NCI-H446 treated with DMSO at 0.1 percent for 48 hours (cell line): ENCODE data around the gene C1QTNF9.
"Not testable (repeated sequence)": the region's sequence is repeated elsewhere in the genome, so short reads cannot be mapped to it uniquely, and the experiment has no call there.

Source experiments
- DNase-seq: peaks from one replicate; lab custom pipeline; 2025; lab: John Stamatoyannopoulos, UW

Gene C1QTNF9

DNA sequence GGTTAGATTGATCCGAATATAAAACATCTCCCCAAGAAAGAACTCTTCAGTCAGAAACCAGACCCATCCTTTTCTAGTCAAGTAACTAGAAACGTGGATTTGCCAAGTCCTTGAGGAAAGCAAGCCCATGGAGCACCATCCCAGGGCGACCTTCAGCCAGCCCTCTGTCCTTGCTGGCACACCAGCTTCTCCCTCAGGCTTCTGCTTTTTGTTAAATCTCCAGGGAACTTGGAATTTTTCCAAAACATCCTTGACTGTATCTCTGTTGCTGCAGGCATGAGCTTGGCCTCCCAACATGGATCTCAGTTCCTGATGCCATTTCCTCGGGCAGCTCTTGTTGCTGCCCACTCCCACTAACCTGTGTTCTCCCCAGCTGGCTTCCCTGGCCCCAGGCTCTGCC, 27.1 kb upstream of the C1QTNF9 start:
- DNase-seq: no peak

DNA sequence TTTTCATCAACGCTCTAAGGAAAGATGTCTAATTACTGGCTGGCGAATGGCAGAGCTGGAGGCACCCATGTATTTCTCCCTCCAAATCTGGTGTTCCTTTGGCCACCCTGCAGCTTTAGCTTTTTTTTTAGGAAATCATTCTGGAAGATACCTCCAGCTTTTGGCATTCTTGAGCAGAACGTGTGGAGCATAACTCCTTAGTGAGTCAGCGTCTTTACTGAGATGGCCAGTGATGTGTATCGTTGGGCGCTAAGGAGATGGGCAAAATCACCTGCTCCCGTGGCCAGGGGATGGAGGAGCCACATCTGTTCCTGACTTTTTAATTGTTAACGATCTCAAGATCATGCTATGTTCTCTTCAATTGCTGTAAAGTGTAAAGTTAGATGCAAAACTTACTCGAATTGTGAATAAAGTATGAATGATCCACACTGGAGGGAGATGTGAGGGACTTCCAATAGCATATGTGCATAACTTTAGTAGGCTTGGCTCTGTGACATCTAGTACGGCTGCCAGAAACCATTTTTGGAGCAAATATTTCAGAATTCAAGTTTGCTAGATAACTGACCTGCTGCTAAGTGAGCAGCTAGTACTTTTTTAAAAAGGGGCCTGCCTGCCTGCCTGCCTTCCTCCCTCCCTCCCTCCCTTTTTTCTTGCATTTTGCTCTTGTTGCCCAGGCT, 24.4 kb upstream of the C1QTNF9 start:
- no peak for DNase-seq

DNA sequence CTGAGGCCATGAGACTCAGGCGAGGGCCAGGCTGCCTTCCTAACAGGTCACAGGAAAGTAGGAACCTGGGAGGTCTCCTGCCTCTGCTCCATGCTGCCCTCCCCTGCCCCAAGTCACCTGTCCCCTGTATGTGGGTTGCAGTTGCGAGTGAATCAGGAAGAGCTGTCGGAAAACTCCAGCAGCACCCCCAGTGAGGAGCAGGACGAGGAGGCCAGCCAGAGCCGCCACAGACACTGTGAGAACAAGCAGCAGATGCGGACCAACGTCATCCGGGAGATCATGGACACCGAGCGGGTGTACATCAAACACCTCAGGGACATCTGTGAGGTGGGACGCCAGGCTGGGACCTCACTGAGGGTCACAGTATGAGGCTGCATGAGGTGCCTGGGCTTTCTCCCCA, 22.8 kb upstream of the C1QTNF9 start:
- no peak for DNase-seq

DNA sequence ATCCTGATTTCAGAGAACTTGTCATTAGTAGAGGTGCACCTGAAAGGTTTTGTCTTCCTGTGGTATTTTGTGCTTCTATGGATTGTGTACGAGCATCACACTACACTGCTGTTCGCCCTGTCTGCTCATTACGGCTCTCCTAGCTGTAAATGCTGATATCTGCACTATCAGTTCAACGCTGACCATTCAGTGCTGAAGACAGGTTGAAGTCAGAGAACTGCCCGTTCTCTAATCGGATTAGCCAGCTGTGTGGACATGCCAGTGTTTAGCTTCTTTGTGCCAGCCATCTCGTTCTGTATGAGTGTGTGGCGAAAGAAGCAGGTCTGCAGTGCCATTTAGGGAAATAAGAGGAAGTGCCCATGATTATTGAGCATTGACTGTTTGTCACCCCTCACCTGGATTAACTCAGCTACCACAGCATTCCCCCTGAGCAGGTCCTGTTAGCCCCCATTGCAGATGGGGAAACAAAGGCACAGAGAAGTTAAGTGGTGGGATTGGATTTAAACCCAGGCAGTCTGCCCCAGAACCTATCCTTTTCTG, 21.6 kb upstream of the C1QTNF9 start:
- DNase-seq: no peak

DNA sequence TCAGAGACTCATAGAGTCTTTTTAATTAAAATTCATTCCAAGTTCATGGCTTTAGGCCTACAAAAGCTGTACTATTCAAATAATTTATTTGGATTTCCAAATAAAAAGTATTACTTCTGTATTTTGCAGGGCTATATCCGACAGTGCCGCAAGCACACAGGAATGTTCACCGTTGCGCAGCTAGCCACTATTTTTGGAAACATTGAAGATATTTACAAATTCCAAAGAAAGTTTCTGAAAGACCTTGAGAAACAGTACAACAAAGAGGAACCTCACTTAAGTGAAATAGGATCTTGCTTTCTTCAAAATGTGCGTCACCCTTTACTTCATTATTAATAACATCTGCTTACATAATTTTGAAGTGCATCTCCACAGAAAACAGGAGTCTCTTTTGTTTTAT, 20.5 kb upstream of the C1QTNF9 start:
- DNase-seq: no peak

DNA sequence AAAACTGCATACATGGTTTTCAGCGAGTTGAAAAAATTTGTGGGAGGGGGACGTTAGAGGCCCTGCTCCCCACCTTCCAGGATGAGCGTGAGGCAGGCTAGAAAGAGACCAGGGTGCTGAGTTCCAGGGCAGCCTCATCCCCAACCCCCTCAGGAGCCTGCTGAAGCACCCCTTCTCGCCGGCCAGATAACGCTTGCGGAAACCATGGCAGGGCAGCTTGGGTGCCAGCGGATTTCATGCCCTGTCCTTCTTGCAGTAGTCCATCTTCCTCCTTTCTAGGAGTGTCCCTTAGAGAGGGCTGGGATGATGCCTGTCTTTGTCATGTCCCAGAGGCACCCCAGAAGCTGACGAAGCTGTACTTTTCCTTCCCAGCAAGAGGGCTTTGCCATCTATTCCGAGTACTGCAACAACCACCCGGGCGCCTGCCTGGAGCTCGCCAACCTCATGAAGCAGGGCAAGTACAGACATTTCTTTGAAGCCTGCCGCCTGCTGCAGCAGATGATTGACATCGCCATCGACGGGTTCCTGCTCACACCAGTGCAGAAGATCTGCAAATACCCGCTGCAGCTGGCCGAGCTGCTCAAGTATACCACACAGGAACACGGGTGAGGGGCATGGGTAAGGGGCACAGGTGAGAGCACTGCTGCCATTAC, 19.0 kb upstream of the C1QTNF9 start:
- DNase-seq: no peak

DNA sequence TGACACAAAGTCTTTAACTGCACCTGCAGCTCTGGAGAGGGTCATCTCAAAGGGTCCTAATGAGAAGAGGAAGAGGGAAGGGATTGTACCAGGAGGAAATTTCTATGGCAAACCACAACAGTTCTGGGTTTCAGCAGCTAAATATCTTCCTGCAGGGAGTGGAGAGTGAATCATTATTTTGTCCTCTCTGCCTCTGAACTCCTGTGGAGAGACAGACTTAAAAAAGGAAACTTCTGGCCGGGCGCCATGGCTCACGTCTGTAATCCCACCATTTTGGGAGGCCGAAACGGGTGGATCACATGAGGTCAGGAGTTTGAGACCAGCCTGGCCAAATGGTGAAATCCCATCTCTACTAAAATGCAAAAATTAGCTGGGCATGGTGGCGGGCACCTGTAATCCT, 16.9 kb upstream of the C1QTNF9 start:
- DNase-seq: no peak

DNA sequence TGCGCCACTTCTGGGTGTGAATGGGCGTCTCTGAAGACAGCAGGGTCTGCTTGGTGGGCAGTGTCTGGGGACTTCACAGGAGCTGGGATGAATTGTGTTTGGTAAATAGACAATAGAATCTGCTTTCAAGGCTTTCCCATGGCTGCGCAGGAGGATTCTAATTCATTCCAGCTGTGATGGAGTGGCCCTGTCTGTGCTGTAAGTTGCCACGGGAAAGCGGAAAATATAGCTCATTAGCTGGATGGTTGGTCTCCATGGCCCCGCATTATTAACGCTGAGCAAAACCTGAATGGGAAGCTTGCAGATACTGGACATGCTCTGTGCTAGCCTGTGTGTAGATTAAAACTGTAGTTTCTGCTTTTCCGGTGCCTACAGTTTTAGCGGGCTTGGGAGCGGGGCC, 15.6 kb upstream of the C1QTNF9 start:
- DNase-seq: no peak

DNA sequence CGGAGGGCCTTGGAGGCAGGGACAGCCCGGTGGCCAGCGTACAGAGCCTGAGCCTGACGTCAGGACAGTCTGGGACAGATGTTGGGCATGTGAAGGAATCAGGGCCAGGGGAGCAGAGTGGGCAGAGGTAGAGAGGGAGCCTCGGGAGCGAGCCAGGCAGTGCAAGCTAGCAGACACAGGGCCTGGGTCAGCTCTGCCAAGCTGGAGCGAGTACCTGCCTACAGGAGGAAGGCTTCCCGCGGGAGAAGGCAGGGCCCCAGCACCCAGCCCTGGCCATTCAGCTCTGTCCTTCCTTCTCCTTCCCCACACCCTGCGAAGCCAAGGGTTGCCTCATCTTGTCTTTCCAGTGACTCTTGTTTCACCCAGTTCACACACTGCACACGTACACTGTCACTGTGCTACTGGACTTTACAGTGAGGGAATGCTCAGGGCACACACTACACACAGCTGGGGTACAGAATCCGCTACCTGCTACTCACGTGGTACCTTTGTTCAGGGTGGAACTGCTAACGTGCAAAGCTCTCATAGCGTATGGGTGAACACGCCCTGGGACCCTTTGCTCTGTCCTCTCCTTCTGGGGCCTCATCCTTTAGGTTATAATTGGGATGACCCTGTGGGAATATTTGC, 9.8 kb upstream of the C1QTNF9 start:
- DNase-seq: no peak

DNA sequence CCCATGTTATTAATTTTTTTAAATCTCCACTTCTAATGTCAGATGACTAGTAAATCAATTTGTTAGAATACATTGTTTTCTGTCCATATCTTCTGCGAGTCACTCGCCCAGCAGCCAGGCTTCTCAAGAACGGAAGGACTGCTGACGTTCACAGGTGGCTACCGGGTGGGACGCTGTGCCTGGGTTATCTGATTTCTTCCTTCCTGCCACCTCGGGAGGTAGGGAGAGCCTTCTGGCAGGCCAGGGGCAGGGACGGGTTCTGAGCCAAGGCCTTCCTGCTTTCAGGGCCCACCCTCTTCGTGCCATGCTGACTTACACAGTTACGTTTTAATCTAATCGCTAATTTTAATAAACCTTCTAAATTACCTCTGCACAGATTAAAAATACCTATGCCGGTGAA, 7.9 kb upstream of the C1QTNF9 start:
- DNase-seq: no peak

DNA sequence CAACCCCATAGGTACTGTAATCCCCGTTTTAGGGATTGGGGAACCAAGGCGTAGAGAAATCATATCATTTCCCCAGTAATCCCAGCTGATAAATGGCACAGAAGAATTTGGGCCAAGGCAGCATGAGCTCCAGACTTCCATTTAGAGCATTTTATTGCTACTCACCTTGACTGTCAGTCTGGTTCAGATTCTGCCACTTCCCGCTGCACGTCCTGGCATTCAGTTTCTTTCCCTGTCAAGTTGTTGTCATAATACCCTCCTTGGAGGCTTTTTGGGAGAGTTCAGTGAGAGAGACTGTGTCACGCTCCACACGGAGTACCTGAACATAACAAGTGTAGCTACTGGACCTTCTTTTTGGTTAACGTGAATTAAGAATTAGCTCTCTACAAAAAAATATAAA, 7.5 kb upstream of the C1QTNF9 start:
- DNase-seq: no peak

DNA sequence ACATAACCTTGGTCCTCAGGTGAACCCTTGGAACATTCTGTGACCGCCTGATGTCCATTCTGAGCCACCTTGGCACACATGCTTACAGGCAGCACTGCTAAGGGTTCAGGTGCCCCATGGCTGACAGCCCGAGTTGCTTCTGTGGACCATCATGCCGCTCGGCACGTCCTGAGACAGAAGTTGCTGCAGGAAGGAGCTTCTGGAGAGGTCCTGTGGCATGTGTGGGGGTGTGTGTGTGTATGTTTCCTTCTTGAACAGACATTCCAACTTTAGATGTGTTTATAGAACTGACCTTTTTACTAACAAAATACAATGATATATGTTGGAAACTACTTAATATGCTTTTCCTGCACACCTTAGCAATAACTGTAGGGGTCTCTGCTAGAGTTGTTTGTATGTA, 4.8 kb upstream of the C1QTNF9 start:
- DNase-seq: no peak

DNA sequence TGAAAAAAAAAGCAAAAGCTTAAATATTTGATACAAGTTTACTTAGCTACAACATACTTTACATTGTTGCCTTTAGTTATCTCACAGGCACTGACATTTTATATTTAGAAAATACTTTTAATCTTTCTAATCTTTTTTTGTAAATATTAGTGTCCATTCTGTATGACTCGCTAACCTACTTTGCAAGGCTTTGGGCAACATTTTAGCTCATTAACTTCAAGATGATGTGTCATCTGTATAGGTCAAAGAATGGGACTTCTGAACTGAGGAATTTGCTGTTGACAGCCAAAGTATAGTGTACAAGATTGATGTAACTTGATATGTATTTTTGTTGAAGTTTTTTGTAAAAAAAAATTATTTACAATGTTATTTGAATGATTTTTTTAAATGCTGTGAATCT, 2.7 kb upstream of the C1QTNF9 start:
- DNase-seq: no peak

DNA sequence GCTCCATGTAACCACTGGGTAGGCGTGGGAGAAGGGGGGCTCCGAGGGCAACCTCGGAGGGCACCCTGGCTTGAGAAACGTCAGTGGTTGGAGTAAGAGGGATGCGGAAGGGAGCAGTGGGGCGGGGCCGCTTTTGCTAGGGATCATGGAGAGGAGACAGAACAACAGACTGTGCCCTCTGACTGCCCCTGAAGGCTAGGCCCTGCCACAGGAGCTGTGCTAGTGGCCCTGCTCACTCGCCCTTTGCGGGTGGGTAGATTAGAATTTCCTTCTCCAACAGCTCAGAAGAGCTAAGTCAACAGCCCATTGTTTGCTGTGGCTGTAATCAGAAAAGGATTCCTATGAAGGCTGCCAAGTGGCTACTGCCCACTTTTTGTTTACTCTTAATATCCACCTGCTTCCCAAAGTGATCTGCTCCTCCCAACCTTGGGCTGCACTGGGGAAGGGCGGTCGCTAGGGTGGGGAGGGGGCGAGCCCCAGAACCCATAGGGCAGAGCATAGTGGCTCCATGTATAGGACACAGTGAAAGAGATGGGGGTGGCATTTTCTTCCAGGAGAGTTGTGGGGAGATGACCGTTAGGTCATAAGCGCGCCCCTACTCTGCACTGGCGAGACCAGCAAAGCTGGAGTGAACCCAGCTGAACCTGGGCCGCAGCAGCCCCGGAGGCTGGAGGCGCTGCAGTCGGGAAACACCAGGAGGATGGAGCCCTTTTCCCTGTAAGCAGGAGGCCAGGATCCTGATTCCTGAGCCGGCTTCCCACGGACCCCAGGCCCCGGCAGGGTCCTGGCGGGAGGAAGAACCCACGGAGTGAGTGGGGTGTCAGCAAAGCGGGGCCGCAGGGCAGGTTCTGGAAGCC, 1.9 kb upstream of the C1QTNF9 start:
- DNase-seq: no peak

DNA sequence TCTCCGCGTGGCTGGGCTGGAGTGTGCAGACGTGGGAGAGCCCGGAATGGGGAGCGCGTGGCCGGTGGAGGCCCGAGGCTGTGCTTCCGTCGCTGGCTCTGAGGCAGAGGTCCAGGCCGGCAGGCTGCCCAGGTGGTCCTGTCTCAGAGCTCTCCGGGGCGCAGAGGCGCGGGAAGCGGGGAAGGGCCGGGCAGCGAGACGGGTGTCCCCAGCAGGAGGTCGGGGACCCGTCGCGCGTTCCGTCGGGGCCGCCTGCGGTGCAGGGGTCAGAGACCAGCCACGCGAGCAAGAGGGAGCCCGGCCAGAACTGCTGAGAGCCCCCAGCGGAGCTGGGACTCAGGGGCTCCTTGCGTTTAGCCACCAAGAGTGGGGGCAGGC, 1.3 kb upstream of the C1QTNF9 start:
- DNase-seq: no peak

DNA sequence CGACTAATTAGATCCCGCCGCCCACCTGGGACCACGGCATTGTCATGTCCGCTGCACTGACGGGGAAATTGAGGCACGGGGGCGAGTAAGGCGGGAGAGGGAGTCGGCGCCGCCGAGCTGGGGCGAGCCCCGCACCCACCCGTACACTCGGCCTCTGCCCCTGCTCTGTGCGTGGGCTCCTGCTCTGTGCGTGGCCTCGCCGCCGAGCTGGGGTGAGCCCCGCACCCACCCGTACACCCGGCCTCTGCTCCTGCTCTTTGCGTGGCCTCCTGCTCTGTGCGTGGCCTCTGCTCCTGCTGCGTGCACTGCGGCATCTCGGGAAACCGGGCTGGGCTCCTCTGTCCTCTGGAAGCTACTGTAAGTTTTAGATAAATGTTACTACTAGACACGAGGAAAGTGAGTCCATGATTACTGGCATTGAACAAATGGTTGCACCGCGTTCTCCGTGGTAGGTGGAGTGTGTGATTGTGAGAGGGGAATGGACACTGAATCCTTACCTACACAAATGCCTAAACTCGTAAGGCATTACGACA, 826 bp upstream of the C1QTNF9 start:
- no peak for DNase-seq

DNA sequence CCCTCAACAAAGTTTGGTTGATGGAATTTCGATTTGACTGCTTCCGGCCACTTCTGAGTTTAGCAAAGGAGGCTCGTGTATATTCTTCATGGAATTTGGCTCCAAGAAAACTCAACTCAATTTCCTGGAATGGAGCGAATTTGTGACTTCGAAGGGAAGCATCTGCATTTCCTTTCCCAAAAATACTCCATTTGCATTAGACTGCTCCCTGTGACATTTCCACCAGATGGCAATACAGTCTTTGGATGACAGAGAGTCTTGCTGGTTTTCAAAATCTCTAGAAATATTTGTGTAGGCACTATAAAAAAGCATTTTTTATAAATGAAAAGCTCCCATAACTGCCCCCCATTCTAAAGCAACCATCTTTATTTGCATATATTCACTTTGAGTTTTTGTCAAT, 4.1 kb downstream of the C1QTNF9 start:
- DNase-seq: no peak

DNA sequence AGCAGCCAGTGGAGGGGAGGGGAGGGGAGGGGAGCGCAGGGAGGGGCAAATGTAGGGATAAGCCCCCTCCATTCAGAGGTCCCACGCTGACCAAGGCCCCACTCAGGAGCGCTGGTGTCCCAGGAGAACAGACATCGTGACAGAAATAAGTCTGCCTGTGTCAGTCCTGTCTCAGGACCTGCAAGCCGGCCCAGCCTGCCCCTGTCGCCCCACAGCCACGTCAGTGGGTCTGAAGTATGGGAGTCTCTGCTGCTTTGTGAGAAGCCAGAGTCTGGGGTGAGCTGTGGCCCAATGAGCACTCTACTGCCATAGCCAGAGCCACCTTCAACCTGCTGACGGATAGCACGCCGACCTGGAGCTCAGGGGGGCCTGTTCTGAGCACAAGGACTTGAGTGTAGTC, 8.5 kb downstream of the C1QTNF9 start:
- not testable (repeated sequence) for DNase-seq

DNA sequence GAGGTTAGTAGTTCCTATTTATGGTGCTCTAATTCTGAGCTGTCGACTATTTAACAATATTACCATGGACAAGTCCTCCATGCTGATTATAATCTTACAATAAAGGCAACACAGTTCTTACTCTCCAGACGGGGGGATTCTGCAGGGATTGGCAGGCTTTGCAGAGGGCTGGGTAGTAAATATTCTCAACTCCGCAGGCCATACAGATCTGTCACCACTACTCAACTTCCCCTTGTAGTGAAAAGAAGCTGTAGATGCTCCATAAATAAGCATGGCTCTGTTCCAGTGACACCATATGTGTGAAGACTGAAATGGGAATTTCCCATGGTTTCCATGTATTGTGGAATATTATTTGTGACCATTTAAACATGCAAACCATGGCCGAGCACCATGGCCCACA, 9.5 kb downstream of the C1QTNF9 start:
- DNase-seq: not testable (repeated sequence)

DNA sequence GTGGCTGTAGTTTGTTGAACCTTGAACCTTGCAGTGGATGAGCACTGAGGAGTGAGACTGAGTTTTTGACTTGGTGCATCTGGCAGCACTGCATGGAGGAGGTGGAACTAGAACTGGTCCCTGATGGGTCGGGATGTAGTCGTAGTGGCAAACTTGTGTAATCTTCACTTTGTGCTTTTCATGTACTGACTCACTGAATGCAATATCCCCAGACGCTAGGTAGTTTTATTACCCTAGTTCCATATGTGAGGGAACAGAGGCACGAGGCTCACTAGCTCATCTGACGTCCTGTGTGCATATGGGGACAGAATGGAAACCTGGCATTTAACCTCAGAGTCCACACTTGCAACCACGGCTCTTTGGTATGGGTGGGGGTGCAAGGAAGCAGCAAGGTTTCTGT, 10.3 kb downstream of the C1QTNF9 start:
- not testable (repeated sequence) for DNase-seq

DNA sequence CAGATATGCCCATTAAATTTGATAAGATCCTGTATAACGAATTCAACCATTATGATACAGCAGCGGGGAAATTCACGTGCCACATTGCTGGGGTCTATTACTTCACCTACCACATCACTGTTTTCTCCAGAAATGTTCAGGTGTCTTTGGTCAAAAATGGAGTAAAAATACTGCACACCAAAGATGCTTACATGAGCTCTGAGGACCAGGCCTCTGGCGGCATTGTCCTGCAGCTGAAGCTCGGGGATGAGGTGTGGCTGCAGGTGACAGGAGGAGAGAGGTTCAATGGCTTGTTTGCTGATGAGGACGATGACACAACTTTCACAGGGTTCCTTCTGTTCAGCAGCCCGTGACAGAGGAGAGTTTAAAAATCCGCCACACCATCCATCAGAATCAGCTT, 12.0 kb downstream of the C1QTNF9 start:
- DNase-seq: not testable (repeated sequence)

DNA sequence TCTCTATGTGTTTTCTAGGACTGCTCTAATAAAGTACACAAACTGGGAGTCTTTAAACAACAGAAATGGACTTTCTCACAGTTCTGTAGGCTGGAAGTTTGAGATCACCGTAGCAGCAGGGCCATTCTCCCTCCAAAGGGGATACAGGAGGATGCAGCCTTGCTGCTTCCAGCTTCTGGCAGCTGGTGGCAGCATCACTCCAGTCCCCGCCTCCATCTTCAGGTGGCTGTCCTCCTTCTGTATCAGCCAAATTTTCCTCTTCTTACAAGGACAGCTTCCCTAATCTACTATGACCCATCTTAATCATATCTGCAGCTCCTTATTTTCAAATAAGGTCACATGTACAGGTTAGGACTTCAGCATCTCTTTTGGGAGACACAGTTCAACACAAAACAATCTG, 13.1 kb downstream of the C1QTNF9 start:
- not testable (repeated sequence) for DNase-seq
